ENCODE measurements around the gene IRAK2.
"Not testable (repeated sequence)": the region's sequence is repeated elsewhere in the genome, so short reads cannot be mapped to it uniquely, and the experiment has no call there.

The IRAK2 gene

DNA sequence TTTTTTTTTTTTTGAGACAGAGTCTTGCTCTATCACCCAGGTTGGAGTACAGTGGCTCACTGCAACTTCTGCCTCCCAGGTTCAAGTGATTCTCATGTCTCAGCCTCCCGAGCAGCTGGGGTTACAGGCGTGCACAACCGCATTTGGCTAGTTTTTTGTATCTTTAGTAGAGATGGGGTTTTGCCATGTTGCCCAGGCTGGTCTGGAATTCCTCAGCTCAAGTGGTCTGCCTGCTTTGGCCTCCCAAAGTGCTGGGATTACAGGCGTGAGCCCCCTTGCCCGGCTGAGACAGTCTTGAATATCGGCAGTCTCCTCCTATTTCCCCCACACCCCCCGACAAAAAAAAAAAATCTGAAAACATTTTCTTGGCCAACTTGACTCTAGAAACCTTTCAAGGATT lies 102.2 kb downstream of the IRAK2 start:
- H3K27ac Mint-ChIP-seq; H3K27me3 Mint-ChIP-seq; H3K9me3 Mint-ChIP-seq (ENCODE audit: low read depth): not testable (repeated sequence)
- peaks cover 78% of the 10 kb centered on the region for H3K4me1 Mint-ChIP-seq (ENCODE audit: low read depth)
- peaks cover 20% of the 10 kb centered on the region for H3K36me3 Mint-ChIP-seq
- H3K4me3 Mint-ChIP-seq = peak overlapping the region; percentile 66

DNA sequence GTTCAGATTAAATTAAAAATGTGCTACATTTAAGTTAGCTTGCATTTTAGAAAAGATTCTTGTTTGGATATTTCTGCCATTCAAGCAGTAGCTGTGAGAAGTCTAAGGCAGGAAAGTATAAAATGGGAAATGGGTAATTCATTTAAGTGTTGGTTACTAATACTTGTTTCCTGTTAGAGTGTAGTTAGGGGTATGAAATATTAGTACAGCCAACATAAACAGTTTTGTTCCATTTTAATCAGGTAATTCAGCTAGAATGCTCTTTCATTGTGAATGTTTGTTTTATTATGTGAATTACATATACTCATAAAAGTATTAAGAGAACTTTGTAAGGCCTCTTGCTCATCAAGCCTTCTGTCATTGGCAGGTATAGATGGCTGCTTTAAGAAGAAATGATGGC lies 103.4 kb downstream of the IRAK2 start:
- Mint-ChIP-seq H3K27ac (no peak overlapping the region), H3K36me3 (peaks cover 16% of the 10 kb centered on the region), H3K4me3 (no peak overlapping the region), H3K27me3 (no peaks in the 10 kb centered on the region), H3K4me1 (ENCODE audit: low read depth) (peaks cover 76% of the 10 kb centered on the region), H3K9me3 (ENCODE audit: low read depth) (no peaks in the 10 kb centered on the region)

DNA sequence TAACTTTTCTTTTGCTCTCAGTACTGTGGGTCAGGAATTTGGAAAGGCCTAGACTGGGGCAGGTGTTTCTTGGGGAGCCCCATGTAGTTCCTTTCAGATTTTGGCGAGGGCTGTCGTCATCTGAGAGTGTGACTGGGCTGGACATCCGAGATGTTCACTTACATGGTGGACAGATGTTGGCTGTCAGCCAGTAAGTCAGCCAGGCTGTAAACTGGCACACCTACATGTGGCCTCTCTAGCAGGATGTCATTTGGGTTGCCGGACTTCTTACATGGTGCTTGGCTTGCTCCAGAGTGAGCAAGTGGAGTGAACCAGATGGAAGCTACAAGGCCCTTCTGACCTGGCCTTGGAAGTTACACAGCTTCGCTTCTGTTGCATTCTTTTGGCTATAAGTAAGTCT lies 104.2 kb downstream of the IRAK2 start:
- H3K27me3 Mint-ChIP-seq = no peaks in the 10 kb centered on the region
- H3K4me1 Mint-ChIP-seq (ENCODE audit: low read depth) = peaks cover 75% of the 10 kb centered on the region
- H3K4me3 Mint-ChIP-seq = peak overlapping the region; percentile 20
- H3K36me3 Mint-ChIP-seq = peaks cover 12% of the 10 kb centered on the region
- H3K27ac Mint-ChIP-seq = peak overlapping the region; percentile 28
- H3K9me3 Mint-ChIP-seq (ENCODE audit: low read depth) = no peaks in the 10 kb centered on the region

DNA sequence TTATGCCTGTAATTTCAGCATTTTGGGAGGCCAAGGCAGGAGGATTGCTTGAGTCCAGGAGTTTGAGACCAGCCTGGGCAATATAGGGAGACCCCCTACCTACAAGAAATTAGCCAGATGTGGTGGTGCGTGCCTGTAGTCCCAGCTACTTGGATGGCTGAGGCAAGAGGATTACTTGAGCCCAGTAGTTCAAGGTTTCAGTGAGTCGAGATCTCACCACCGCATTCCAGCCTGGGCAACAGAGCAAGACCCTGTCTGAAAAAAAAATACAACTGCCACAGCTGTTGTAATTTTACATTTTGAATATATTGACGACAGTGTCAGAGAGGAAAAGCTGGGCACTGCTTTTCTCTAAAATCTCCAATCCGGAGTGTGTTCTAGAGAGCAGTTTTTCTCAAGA lies 104.7 kb downstream of the IRAK2 start:
- H3K9me3 Mint-ChIP-seq (ENCODE audit: low read depth) = no peaks in the 10 kb centered on the region
- H3K36me3 Mint-ChIP-seq = peaks cover 9% of the 10 kb centered on the region
- H3K4me3 Mint-ChIP-seq = no peak overlapping the region
- peaks cover 75% of the 10 kb centered on the region for H3K4me1 Mint-ChIP-seq (ENCODE audit: low read depth)
- no peaks in the 10 kb centered on the region for H3K27me3 Mint-ChIP-seq
- H3K27ac Mint-ChIP-seq = no peak overlapping the region

DNA sequence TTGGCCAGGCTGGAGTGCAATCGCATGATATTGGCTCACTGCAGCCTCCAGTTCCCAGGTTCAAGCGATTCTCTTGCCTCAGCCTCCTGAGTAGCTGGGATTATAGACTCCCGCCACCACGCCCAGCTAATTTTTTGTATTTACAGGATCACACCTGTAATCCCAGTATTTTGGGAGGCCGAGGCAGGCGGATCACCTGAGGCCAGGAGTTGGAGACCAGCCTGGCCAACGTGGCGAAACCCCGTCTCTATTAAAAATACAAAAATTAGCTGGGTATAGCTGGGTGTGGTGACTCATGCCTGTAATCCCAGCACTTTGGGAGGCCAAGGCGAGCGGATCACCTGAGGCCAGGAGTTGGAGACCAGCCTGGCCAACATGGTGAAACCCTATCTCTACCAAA lies 107.8 kb downstream of the IRAK2 start:
- H3K4me3 Mint-ChIP-seq; H3K27me3 Mint-ChIP-seq; H3K36me3 Mint-ChIP-seq; H3K9me3 Mint-ChIP-seq (ENCODE audit: low read depth); H3K27ac Mint-ChIP-seq: not testable (repeated sequence)
- peaks cover 58% of the 10 kb centered on the region for H3K4me1 Mint-ChIP-seq (ENCODE audit: low read depth)

DNA sequence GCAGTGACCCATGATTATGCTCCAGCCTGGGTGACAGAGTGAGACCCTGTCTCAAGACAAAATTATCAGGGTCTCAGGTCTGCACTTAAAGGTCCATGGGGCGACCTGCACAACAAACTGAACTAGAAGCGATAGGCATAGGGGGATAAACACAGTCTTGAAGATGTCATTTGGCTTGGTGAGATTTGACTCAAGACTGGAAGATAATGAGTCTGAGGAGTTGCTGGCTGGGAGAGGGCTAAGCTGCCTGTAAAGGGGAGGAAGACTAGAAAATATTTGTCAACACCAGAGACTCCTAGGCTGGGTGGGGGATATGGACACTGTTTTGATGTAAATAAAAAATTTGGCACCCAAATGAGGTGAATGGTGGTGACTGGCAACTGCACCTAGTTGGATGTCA lies 108.3 kb downstream of the IRAK2 start:
- no peaks in the 10 kb centered on the region for H3K27me3 Mint-ChIP-seq
- H3K4me3 Mint-ChIP-seq = peak overlapping the region; percentile 57
- no peaks in the 10 kb centered on the region for H3K36me3 Mint-ChIP-seq
- peak overlapping the region; percentile 2 for H3K27ac Mint-ChIP-seq
- H3K9me3 Mint-ChIP-seq (ENCODE audit: low read depth) = no peaks in the 10 kb centered on the region
- H3K4me1 Mint-ChIP-seq (ENCODE audit: low read depth) = peaks cover 52% of the 10 kb centered on the region

DNA sequence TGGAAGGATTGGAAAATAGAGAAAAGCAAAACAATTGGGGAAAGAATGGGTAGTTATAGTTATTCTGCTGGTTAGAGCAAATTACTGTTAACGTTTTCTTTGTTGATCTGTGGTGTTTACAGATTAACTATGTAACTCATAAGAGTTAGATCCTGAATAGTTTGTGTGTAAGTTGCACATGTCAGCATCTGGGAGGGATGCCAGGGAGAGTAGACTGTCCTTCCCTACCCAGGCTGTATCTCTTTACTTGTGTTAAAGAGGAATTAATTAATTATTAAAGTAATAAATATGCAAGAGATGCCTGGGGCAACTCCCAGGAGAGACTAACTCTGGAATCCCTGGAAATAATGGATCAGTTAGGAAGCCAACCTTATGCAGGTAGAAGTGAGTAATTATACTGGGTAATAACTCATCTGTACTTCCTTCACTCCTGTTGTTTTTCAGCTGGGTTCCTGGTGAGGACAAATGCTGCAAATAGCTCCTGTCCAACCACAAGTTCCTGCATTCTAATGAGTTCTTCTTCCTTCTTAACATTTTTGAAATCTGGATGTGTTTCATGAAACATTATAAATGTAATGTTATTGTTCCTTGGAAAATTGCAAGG lies 109.1 kb downstream of the IRAK2 start:
- Mint-ChIP-seq H3K4me1 (ENCODE audit: low read depth) (peaks cover 45% of the 10 kb centered on the region), H3K4me3 (peak overlapping the region; percentile 57), H3K27me3 (no peaks in the 10 kb centered on the region), H3K27ac (no peak overlapping the region), H3K36me3 (no peaks in the 10 kb centered on the region), H3K9me3 (ENCODE audit: low read depth) (no peaks in the 10 kb centered on the region)

DNA sequence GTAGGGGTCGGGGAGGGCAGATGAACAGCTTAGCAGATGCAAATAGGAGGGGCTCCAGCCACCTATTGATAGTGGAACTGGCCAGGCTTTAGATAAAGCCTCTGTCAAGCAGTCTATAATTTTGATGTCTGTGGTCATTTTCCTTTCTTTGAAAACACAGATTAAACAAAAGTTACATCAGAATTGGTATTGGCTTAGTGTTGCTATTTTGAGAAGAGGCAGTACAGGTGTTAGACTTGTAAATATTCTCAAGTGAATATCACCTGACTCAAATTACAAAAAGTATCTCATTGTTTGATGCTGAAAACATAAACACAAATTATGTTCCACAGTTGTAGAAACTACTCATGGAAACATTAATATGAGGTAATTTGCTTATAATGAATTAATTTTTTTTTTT lies 109.9 kb downstream of the IRAK2 start:
- Mint-ChIP-seq H3K4me1 (ENCODE audit: low read depth) (peaks cover 44% of the 10 kb centered on the region), H3K27me3 (no peaks in the 10 kb centered on the region), H3K36me3 (no peaks in the 10 kb centered on the region), H3K27ac (no peak overlapping the region), H3K4me3 (peak overlapping the region; percentile 53), H3K9me3 (ENCODE audit: low read depth) (no peaks in the 10 kb centered on the region)

DNA sequence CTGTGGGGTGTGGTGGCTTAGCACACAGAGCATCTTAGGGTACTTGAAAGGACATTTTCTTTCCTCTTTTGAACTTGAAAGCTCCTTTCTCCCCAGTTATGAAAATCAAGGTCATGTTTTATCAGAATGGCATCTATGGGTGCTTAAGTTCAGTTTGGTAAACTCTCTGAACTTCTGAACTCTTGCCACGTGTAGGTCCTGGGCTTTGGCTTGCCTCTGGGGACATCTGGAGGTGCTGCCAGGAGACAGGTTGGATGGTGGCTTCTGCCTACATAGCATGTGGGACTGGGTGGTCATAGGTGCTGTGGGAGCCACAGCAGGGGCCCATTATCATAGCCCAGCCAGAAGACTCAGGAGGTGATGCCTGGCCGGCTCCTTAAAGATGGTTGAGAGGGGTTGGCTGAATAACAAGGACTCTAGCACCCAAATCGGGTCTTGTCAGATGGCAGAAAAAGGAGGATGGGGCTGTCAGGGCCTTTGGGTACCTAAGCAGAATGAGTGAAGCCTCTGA lies 112.5 kb downstream of the IRAK2 start:
- Mint-ChIP-seq H3K9me3 (ENCODE audit: low read depth) (no peaks in the 10 kb centered on the region), H3K27me3 (no peaks in the 10 kb centered on the region), H3K36me3 (no peaks in the 10 kb centered on the region), H3K4me3 (no peak overlapping the region), H3K27ac (no peak overlapping the region), H3K4me1 (ENCODE audit: low read depth) (peaks cover 38% of the 10 kb centered on the region)

DNA sequence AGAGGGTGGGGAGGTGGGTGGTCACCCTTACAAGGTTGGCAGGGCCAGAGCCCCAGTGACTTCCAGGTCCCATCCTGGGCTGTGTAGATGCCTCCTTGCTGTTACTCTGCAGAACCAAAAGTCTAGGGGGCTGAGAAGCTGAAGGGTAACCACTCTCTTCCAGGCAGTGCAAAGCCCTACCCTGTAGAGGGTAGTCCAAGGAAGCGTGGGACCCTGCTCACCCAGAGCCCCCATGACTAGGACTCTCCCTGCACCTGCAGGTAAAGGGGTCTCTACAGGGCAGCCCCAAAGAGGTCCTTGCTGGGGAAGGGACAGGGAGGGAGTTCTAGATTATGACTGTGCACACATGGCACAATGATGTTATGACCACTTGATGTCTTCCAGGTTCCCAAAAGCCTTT lies 113.8 kb downstream of the IRAK2 start:
- Mint-ChIP-seq H3K36me3 (no peaks in the 10 kb centered on the region), H3K4me1 (ENCODE audit: low read depth) (peaks cover 35% of the 10 kb centered on the region), H3K27me3 (no peaks in the 10 kb centered on the region), H3K27ac (no peak overlapping the region), H3K4me3 (no peak overlapping the region), H3K9me3 (ENCODE audit: low read depth) (no peaks in the 10 kb centered on the region)

DNA sequence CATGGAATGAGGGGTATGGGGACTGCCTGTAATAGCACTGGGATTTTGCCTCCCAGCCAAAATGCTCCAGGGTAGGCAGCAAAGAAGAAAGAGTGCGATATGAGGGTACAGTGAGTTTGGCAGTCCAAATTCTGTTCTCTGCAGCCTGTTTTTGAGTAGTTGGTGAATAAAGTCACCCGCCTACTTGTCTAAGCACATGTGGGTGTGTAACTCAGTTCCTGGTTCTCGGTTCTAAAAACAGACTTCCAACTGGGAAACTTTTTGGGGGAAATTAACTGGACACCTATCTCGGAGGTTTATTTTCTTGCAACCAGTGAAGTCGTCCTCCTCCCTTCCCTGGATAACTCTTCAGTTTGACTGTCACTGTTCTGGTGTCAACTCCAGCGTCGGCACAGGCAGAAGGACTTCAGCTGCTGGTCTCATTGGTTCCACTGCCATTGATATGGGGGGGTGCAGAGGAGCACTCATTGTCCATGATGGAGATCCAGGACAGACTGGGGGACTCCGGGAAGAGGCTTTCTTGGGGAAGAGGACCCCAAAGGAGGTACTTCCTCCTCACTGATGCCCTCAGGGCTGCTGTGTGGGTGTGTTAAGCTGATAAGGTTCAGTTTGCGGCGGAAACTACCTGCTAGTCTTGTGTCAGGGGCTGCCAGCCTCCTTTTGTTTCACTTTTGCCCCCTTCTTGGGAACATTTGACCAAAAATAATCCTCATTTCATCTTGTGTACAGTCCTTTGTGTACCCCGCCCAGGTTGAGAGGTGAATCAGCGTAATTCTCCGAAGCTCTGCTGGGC lies 114.9 kb downstream of the IRAK2 start:
- no peaks in the 10 kb centered on the region for H3K36me3 Mint-ChIP-seq
- H3K4me3 Mint-ChIP-seq = no peak overlapping the region
- H3K4me1 Mint-ChIP-seq (ENCODE audit: low read depth) = peaks cover 36% of the 10 kb centered on the region
- H3K27me3 Mint-ChIP-seq = no peaks in the 10 kb centered on the region
- no peaks in the 10 kb centered on the region for H3K9me3 Mint-ChIP-seq (ENCODE audit: low read depth)
- H3K27ac Mint-ChIP-seq = peak overlapping the region; percentile 16

DNA sequence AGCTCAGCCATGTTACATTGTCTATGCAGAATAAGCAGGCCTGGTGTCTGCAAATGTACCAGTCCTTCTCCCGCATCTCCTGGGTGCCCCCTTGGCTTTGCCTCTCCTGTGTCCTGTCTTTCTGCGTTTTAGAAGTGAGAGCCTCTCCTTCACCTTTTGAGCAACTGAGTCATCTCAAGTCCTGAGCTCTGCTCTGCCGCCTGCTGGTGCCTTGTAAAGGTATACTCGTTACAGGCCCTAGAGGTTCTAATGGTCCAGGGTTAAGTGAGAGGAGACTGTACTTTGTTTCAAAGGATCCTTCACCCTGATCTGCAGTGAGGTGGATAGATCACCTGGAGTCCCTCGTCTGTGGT lies 115.4 kb downstream of the IRAK2 start:
- Mint-ChIP-seq H3K27me3 (no peaks in the 10 kb centered on the region), H3K27ac (peak overlapping the region; percentile 16), H3K4me3 (no peak overlapping the region), H3K36me3 (no peaks in the 10 kb centered on the region), H3K9me3 (ENCODE audit: low read depth) (no peaks in the 10 kb centered on the region), H3K4me1 (ENCODE audit: low read depth) (peaks cover 39% of the 10 kb centered on the region)

DNA sequence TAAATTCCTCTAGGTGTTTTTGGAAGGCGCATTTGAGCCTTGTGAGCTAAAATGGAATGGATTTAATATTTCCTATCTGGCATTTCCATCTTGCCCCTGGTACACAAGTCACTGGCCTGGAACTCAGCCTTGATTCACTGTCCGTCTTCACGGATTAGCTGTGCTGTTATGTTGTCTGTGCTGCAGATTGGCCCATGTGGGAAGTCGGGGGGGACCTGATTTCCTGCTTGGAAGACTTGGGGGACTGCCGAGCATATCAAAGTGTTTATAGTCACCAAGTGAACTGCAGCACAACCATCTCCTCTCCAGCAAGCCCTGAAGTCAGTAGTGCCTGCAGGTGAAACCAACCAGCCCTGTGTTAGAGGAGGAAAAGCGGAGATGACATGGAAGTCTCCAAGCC lies 115.9 kb downstream of the IRAK2 start:
- Mint-ChIP-seq H3K4me1 (ENCODE audit: low read depth) (peaks cover 39% of the 10 kb centered on the region), H3K27ac (no peak overlapping the region), H3K27me3 (no peaks in the 10 kb centered on the region), H3K4me3 (no peak overlapping the region), H3K36me3 (no peaks in the 10 kb centered on the region), H3K9me3 (ENCODE audit: low read depth) (no peaks in the 10 kb centered on the region)

DNA sequence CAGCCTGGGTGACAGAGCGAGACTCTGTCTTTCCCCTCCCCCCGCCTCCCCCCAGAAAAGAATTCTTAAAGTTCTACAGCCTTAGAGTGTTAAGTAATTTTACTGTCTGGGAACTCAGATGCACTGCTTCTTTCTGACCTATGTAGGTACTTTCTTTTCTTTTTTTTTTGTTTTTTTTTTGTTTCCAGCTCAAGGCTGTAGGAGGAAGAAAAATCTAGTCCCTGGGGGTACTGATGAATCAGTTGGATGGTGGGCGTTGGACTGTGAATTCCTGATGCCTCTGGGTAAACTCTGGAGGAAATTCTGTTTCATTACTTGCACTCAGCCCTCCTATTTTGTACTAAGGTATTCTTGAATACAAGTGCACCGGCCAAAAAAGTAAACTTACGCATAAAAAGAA lies 117.2 kb downstream of the IRAK2 start:
- H3K36me3 Mint-ChIP-seq = no peaks in the 10 kb centered on the region
- H3K27me3 Mint-ChIP-seq = no peaks in the 10 kb centered on the region
- H3K4me3 Mint-ChIP-seq = no peak overlapping the region
- no peaks in the 10 kb centered on the region for H3K9me3 Mint-ChIP-seq (ENCODE audit: low read depth)
- H3K4me1 Mint-ChIP-seq (ENCODE audit: low read depth) = peaks cover 36% of the 10 kb centered on the region
- peak overlapping the region; percentile 50 for H3K27ac Mint-ChIP-seq

DNA sequence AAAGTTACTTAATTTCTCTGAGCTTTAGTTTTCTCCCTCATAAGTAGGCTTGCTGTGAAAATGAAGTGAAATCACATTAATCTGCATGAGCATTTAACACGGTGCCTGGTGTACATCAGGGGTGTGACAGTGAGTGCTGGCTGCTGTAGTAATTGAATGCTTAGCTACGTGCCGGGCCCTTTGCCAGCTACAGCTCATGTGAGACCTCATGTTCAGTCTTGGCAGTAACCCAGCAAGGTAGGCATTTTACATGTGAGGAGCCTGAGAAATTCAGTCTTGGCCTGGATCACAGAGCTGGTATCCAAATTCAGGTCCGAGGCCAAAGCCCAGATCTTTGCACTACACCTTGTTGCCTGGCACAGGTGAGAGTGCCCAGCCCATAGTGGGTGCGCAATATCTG lies 118.9 kb downstream of the IRAK2 start:
- H3K27me3 Mint-ChIP-seq = no peaks in the 10 kb centered on the region
- H3K27ac Mint-ChIP-seq = peak overlapping the region; percentile 50

DNA sequence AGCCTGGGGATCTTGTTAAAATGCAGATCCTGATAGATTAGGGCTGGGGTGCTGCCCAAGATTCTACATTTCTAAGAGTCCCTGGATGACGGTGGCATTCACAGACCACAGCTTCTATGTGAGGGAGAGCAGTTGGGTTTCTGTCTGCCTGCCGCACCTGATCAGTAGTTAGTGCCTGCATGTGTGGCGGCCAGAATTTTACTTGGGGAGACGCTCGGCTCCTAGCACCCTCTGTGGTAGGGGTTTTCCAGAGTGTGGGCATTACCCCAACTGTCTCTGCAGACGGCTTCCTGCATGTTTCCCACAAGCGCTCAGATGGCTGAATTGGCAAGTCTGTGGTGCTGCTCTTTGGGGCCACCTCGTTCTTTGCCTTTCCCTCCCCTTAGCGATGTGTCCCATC lies 119.8 kb downstream of the IRAK2 start:
- Mint-ChIP-seq H3K27ac (peak overlapping the region; percentile 75), H3K9me3 (ENCODE audit: low read depth) (no peaks in the 10 kb centered on the region), H3K4me1 (ENCODE audit: low read depth) (peaks cover 33% of the 10 kb centered on the region), H3K36me3 (no peaks in the 10 kb centered on the region), H3K27me3 (no peaks in the 10 kb centered on the region), H3K4me3 (peak overlapping the region; percentile 20)

More for the DNA sequence above, 118.9 kb downstream of the IRAK2 start:
- Mint-ChIP-seq H3K36me3 (no peaks in the 10 kb centered on the region), H3K4me3 (no peak overlapping the region), H3K4me1 (ENCODE audit: low read depth) (peaks cover 37% of the 10 kb centered on the region), H3K9me3 (ENCODE audit: low read depth) (no peaks in the 10 kb centered on the region)

Data from activated naive CD8-positive, alpha-beta T cell (primary cell).